ENCODE measurements around the gene RNF138. TPM values are rescaled to one million over a fixed set of nuclear protein-coding genes. Genes with fewer than 3 reads are reported as not detected.

The RNF138 gene
- total and polyA plus RNA-seq, 2 of the 8 experiments (the other 6 are each of a cell fraction or from before 2014, with no cell fraction given) = 29.2 to 109 TPM

DNA sequence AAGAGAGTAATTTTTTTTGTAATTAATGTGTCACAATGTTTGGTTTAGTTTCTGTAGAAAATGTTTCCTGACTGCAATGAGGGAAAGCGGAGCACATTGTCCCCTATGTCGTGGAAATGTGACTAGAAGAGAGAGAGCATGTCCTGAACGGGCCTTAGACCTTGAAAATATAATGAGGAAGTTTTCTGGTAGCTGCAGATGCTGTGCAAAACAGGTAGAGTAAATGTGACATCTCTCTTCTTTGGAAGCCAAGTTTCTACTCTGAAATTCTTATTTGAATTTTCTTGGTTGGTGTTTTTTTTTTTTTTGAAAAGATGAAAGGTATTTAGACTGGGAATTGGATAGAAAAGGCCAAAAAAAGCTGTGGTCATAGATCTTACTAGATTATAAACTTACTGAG is 20.0 kb downstream of the RNF138 start (continued):
- no peak for TF ChIP-seq JUN (IDR thresholded peaks at IDR 0.05; ENCODE audit: low read depth, low read length)
